NCI-H510A (cell line): Measurements from ENCODE around the gene TTYH2.
A peak's percentile ranks its signal among the peaks of the same experiment; 100 is the strongest.

ENCODE experiments used
- DNase-seq: peaks from one replicate; lab custom pipeline; 2025; lab: John Stamatoyannopoulos, UW

Gene TTYH2

GRCh38 chr17:74216505-74216904, 3.1 kb downstream of the TTYH2 start:
- no peak for DNase-seq

GRCh38 chr17:74217037-74217730, 3.8 kb downstream of the TTYH2 start:
- DNase-seq, result peak; percentile 55

- DNase-seq, result no peak
Observed at GRCh38 chr17:74217888-74218287, 4.5 kb downstream of the TTYH2 start.

GRCh38 chr17:74218436-74218835, 5.1 kb downstream of the TTYH2 start:
- no peak for DNase-seq

GRCh38 chr17:74219576-74220133, 6.3 kb downstream of the TTYH2 start:
- no peak for DNase-seq

- DNase-seq, result no peak
Observed at GRCh38 chr17:74220219-74220618, 6.8 kb downstream of the TTYH2 start.

GRCh38 chr17:74220946-74221818, 7.8 kb downstream of the TTYH2 start:
- no peak for DNase-seq

- DNase-seq, result no peak
Observed at GRCh38 chr17:74222399-74222798, 9.0 kb downstream of the TTYH2 start.

GRCh38 chr17:74223901-74224300, 10.5 kb downstream of the TTYH2 start:
- DNase-seq, result no peak

GRCh38 chr17:74224959-74225725, 11.8 kb downstream of the TTYH2 start:
- DNase-seq, result no peak

GRCh38 chr17:74226252-74226651, 12.9 kb downstream of the TTYH2 start:
- DNase-seq, result no peak

GRCh38 chr17:74227271-74228080, 14.1 kb downstream of the TTYH2 start:
- DNase-seq, result no peak

- no peak for DNase-seq
Observed at GRCh38 chr17:74228306-74228978, 15.1 kb downstream of the TTYH2 start.

GRCh38 chr17:74230896-74231295, 17.5 kb downstream of the TTYH2 start:
- DNase-seq, result no peak

GRCh38 chr17:74231928-74232907, 18.8 kb downstream of the TTYH2 start:
- no peak for DNase-seq

- no peak for DNase-seq
Observed at GRCh38 chr17:74233937-74234336, 20.6 kb downstream of the TTYH2 start.

GRCh38 chr17:74234486-74234885, 21.1 kb downstream of the TTYH2 start:
- no peak for DNase-seq

- DNase-seq, result no peak
Observed at GRCh38 chr17:74235040-74235581, 21.7 kb downstream of the TTYH2 start.

GRCh38 chr17:74235911-74236371, 22.6 kb downstream of the TTYH2 start:
- DNase-seq, result no peak
